Psoas muscle (tissue), 8 donors: ENCODE measurements around the gene TIPIN. TPM values are rescaled to one million over a fixed set of nuclear protein-coding genes. Genes with fewer than 3 reads are reported as not detected.

Experiments
- ATAC-seq, 4 donors: fragments of 200-7000 bp; cut with Tn5 transposase; one replicate each; pipeline ENCODE4 v1.9.1; 2020; ENCODE audit warnings: moderate library complexity in 3 of 4, mild to moderate bottlenecking in 2 of 4
- DNase-seq, 2 donors: peaks; one replicate each; pipeline ENCODE4 v3.0.0-alpha.2; 2020
- H3K27ac ChIP-seq: fragments of 200-600 bp; one replicate; pipeline ENCODE4 v1.8.0; 2022
- H3K27me3 ChIP-seq, 3 donors: fragments of 200-600 bp in 1 of 3; one replicate each; pipeline versions ENCODE4 v1.6.1 to v1.8.0; 2013 to 2022; ENCODE audit warnings: low read length in 2 of 3, mild to moderate bottlenecking in 2 of 3, moderate library complexity in 1 of 3; ENCODE audit not compliant: insufficient read depth in 3 of 3
- H3K36me3 ChIP-seq, 2 donors: fragments of 200-600 bp in 1 of 2; one replicate each; pipeline versions ENCODE4 v1.6.1 to v1.8.0; 2013 to 2022; ENCODE audit warnings: low read depth in 1 of 2, mild to moderate bottlenecking in 1 of 2, moderate library complexity in 1 of 2; ENCODE audit not compliant: insufficient read depth in 1 of 2
- H3K4me1 ChIP-seq: fragments of 200-600 bp; one replicate; pipeline ENCODE4 v1.8.0; 2022
- H3K4me3 ChIP-seq: fragments of 200-600 bp; one replicate; pipeline ENCODE4 v1.8.0; 2022; ENCODE audit warnings: mild to moderate bottlenecking
- H3K9me3 ChIP-seq: fragments of 200-600 bp; one replicate; pipeline ENCODE4 v1.8.0; 2022
- WGBS, 3 donors: extraction: QIAGEN DNeasy Blood & Tissue Kit; methylation state at CpG; one replicate each; pipeline versions ENCODE4 v1.1.6 to v1.1.7; 2013; 5-methylcytosine and 5-hydroxymethylcytosine counted together
- intact Hi-C, 2 donors: fragments of 100-400 bp; cut with DNase I; formaldehyde crosslinking; loops; one replicate each; pipeline versions ENCODE4 v1.11.0 to v1.14.2; 2022
- polyA plus RNA-seq, 3 donors: library from polyadenylated mRNA; stranded (reverse); fragments of 200-250 nt; gene quantifications; one replicate each; pipeline ENCODE4 v1.2.3, GENCODE V29; 2013
- total RNA-seq, 4 donors: library from RNA; stranded (reverse); fragmentation: NEBNext Ultra II Directional in 2 of 4; extraction: Animal tissue kit (Norgen Biotek cat#: 25700) in 2 of 4; gene quantifications; one replicate each; pipeline versions ENCODE4 v1.2.1 to v1.2.4, GENCODE V29; 2021 to 2023
- TF ChIP-seq, protein P1 (sequence below): fragments of 200-600 bp; IDR thresholded peaks from one replicate; pipeline ENCODE4 v1.8.0; 2022; ENCODE audit warnings: antibody characterized with exemption
- donor health status: healthy with polysubstance abuse.
- donor health status: DM: no; HTN: no; CAD: no; lungs with moderate emphysema.
- donor health status: Bipolar disorder and iron deficiency.
- donor health status: healthy.
- donor health status: DM: yes; HTN: yes; CAD: no.
- donor health status: DM: no; HTN: no; CAD: no.
- donor health status: DM: no; HTN: no; CAD: no.
- donor health status: DM: yes; HTN: yes; CAD: no.

Gene TIPIN
- total and polyA plus RNA-seq, 7 donors: 3.1 to 7.5 (median 4.9) TPM

DNA sequence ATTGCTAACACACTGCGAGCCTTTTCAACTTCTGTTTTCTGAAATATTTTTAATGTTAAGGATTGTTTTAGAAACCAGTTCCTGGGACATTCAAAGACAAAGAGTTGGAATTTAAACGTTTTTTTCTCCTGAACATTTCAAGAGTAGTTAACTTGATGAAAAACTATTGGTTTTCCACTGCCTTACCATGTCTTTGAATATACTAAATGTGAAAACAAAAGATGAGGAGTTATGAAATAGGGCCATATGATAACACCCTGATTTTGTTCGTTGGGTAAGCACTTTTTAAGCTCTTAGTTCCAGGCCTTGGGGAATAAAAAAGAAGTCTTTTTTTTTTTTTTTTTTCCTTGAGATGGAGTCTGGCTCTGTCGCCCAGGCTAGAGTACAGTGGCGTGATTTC, 60.3 kb downstream of the TIPIN start:
- WGBS, 3 donors: 82 to 94% (median 88%) methylated on average over 5 of the region's 5 CpGs
- DNase-seq (no peak), ATAC-seq (no peak)
- Histone ChIP-seq H3K9me3 (no peaks in the 10 kb centered on the region), H3K27me3 (no peaks in the 10 kb centered on the region), H3K27ac (no peak overlapping the region), H3K4me1 (peaks cover 23% of the 10 kb centered on the region), H3K36me3 (peaks cover 0 to 34% of the 10 kb centered on the region in 2 donors), H3K4me3 (no peak overlapping the region)
- intact Hi-C loops: no loop called here
- TF ChIP-seq, protein P1, sequence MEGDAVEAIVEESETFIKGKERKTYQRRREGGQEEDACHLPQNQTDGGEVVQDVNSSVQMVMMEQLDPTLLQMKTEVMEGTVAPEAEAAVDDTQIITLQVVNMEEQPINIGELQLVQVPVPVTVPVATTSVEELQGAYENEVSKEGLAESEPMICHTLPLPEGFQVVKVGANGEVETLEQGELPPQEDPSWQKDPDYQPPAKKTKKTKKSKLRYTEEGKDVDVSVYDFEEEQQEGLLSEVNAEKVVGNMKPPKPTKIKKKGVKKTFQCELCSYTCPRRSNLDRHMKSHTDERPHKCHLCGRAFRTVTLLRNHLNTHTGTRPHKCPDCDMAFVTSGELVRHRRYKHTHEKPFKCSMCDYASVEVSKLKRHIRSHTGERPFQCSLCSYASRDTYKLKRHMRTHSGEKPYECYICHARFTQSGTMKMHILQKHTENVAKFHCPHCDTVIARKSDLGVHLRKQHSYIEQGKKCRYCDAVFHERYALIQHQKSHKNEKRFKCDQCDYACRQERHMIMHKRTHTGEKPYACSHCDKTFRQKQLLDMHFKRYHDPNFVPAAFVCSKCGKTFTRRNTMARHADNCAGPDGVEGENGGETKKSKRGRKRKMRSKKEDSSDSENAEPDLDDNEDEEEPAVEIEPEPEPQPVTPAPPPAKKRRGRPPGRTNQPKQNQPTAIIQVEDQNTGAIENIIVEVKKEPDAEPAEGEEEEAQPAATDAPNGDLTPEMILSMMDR: no peak

DNA sequence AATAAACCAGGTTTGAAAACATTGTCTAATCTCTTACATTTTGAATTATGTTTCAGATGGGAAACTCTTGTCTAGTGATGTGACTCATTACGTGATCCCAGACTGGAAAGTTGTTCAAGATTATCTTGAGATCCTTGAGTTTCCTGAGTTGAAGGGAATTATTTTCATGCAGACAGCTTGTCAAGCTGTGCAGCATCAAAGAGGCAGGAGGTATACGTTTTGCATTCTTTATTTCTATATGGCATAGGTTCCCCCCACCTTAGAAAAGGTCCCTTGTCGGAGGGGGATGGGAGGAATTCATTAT, 61.6 kb downstream of the TIPIN start:
- Histone ChIP-seq H3K4me3 (peak overlapping the region; percentile 86), H3K9me3 (no peaks in the 10 kb centered on the region), H3K27me3 (no peaks in the 10 kb centered on the region), H3K4me1 (peaks cover 23% of the 10 kb centered on the region), H3K27ac (peak overlapping the region; percentile 92), H3K36me3 (peaks cover 0 to 21% of the 10 kb centered on the region in 2 donors)
- 66 to 78% (median 72%) methylated on average over 3 of the region's 3 CpGs for WGBS, 3 donors
- TF ChIP-seq, protein P1: no peak
- DNase-seq (no peak), ATAC-seq (no peak)
- intact Hi-C loops: no loop called here

GRCh38 chr15:66294157-66294931, 62.1 kb downstream of the TIPIN start:
- ATAC-seq (peak; percentile 59 to 80 (median 66)), DNase-seq (no peak)
- Histone ChIP-seq H3K4me1 (peaks cover 23% of the 10 kb centered on the region), H3K4me3 (peak overlapping the region; percentile 86), H3K36me3 (peaks cover 0 to 19% of the 10 kb centered on the region in 2 donors), H3K27me3 (no peaks in the 10 kb centered on the region), H3K27ac (peak overlapping the region; percentile 92), H3K9me3 (no peaks in the 10 kb centered on the region)
- 5 to 10% (median 9%) methylated on average over 16 of the region's 16 CpGs for WGBS, 3 donors
- TF ChIP-seq, protein P1: no peak
- intact Hi-C loops: no loop called here

DNA sequence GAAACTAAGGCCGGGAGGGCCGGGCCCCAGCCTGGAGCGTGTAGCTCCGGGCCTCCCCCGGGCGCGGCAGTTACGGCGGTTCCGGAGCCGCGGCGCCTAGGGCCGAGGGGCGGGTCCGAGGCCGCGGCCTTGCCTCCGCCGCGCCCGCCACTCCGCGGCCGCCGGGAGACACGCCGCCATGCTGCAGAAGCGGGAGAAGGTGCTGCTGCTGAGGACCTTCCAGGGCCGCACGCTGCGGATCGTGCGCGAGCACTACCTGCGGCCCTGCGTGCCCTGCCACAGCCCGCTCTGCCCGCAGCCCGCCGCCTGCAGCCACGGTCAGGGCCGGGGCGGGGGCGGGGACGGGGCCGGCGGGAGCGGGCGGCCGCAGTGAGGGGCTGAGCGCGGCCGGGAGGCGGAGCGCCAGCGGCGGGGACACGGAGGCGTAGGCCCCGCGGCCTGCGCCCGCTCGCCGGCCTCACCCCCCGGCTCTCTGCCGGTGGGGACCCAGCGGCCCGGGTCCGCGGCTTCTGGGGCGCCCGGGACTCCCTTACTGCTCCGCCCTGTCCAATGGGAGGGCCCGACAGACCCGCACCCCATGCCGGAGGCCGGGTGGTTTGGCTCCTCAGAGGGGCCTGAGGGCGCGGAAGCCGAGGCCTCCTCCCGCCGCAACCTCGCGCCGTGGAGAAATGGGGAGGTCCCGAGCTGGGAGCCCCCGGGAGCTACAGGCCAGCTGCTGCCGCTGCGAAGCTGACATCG, 62.9 kb downstream of the TIPIN start, which contains the start of gene DIS3L:
DIS3L (plus strand) TSS at position 150 of the 738 bp plus-strand sequence; CDS start at position 179, 29 bp downstream.
- DNase-seq (peak; percentile 67 to 78), ATAC-seq (peak; percentile 82 to 86 (median 84))
- Histone ChIP-seq H3K27ac (peak within 1 kb of the TSS; percentile 92), H3K27me3 (no peaks in the 10 kb centered on the region), H3K9me3 (no peaks in the 10 kb centered on the region), H3K36me3 (peaks cover 0 to 15% of the 10 kb centered on the region in 2 donors), H3K4me1 (peaks cover 23% of the 10 kb centered on the region), H3K4me3 (peak within 1 kb of the TSS; percentile 86)
- WGBS, 3 donors: 0 to 1% (median 1%) methylated on average over 63 to 86 of the region's 92 CpGs
- intact Hi-C loops: no loop called here
- TF ChIP-seq, protein P1: no peak
